GM18502 (cell line): ENCODE data around the gene USP47.
A peak's percentile ranks its signal among the peaks of the same experiment; 100 is the strongest.

Source experiments
- ATAC-seq: cut with Tn5 transposase; IDR thresholded peaks from one replicate; pipeline ENCODE4 v1.9.1; 2021; ENCODE audit warnings: mild to moderate bottlenecking; ENCODE audit not compliant: unreplicated experiment, poor library complexity

The USP47 gene

GRCh38 chr11:11860103-11860979 is 18.6 kb downstream of the USP47 start:
- ATAC-seq: no peak

GRCh38 chr11:11862999-11863398 is 21.2 kb downstream of the USP47 start:
- no peak for ATAC-seq

- ATAC-seq: no peak
Observed at GRCh38 chr11:11864332-11864731, 22.6 kb downstream of the USP47 start.

- ATAC-seq: no peak
Observed at GRCh38 chr11:11864803-11865202, 23.0 kb downstream of the USP47 start.

- ATAC-seq: no peak
Observed at GRCh38 chr11:11865449-11865848, 23.7 kb downstream of the USP47 start.

- no peak for ATAC-seq
Observed at GRCh38 chr11:11866203-11866602, 24.4 kb downstream of the USP47 start.

GRCh38 chr11:11867720-11868119 is 25.9 kb downstream of the USP47 start:
- no peak for ATAC-seq

- no peak for ATAC-seq
Observed at GRCh38 chr11:11871991-11872401, 30.2 kb downstream of the USP47 start.

- ATAC-seq: no peak
Observed at GRCh38 chr11:11876458-11876857, 34.7 kb downstream of the USP47 start.

- no peak for ATAC-seq
Observed at GRCh38 chr11:11880179-11880578, 38.4 kb downstream of the USP47 start.

GRCh38 chr11:11882539-11882938 is 40.8 kb downstream of the USP47 start:
- no peak for ATAC-seq

GRCh38 chr11:11884351-11884750 is 42.6 kb downstream of the USP47 start:
- no peak for ATAC-seq

- peak; percentile 83 for ATAC-seq
Observed at GRCh38 chr11:11884774-11885481, 43.2 kb downstream of the USP47 start.

- ATAC-seq: no peak
Observed at GRCh38 chr11:11894486-11894885, 52.7 kb downstream of the USP47 start.

GRCh38 chr11:11895672-11896071 is 53.9 kb downstream of the USP47 start:
- no peak for ATAC-seq

- ATAC-seq: no peak
Observed at GRCh38 chr11:11898648-11899047, 56.9 kb downstream of the USP47 start.

GRCh38 chr11:11899401-11899800 is 57.6 kb downstream of the USP47 start:
- no peak for ATAC-seq

GRCh38 chr11:11901929-11902328 is 60.2 kb downstream of the USP47 start:
- ATAC-seq: no peak

GRCh38 chr11:11909727-11910126 is 68.0 kb downstream of the USP47 start:
- no peak for ATAC-seq

- ATAC-seq: no peak
Observed at GRCh38 chr11:11910541-11910940, 68.8 kb downstream of the USP47 start.

- no peak for ATAC-seq
Observed at GRCh38 chr11:11913395-11913794, 71.6 kb downstream of the USP47 start.

- no peak for ATAC-seq
Observed at GRCh38 chr11:11915625-11916024, 73.9 kb downstream of the USP47 start.
